ENCODE results near the gene RIOK2. TPM values are rescaled to one million over a fixed set of nuclear protein-coding genes. Genes with fewer than 3 reads are reported as not detected.

RIOK2 gene
- total RNA-seq, 2 donors from 2014 or later: 16.2 to 20.5 TPM

- Histone ChIP-seq H3K27ac (no peak overlapping the region), H3K4me1 (replicated peaks) (no peaks in the 10 kb centered on the region), H3K9me3 (no peaks in the 10 kb centered on the region), H3K27me3 (replicated peaks; ENCODE audit: insufficient read depth) (no peaks in the 10 kb centered on the region), H3K36me3 (no peaks in the 10 kb centered on the region), H3K4me3 (no peak overlapping the region)
- TF ChIP-seq POLR2AphosphoS5 (IDR thresholded peaks at IDR 0.05): no peak
- TF ChIP-seq POLR2A (IDR thresholded peaks at IDR 0.05): no peak
- no peak for TF ChIP-seq CTCF (IDR thresholded peaks at IDR 0.05)
- intact Hi-C loops (cut with DNase I): no loop called here
- DNase-seq (ENCODE audit: low spot score): no peak
Measured at GRCh38 chr5:97133101-97133500, 49.9 kb downstream of the RIOK2 start.

GRCh38 chr5:97131921-97132320 lies 51.1 kb downstream of the RIOK2 start:
- Histone ChIP-seq H3K4me1 (replicated peaks) (no peaks in the 10 kb centered on the region), H3K27ac (no peak overlapping the region), H3K9me3 (no peaks in the 10 kb centered on the region), H3K4me3 (no peak overlapping the region), H3K27me3 (replicated peaks; ENCODE audit: insufficient read depth) (no peaks in the 10 kb centered on the region), H3K36me3 (no peaks in the 10 kb centered on the region)
- no peak for DNase-seq (ENCODE audit: low spot score)
- TF ChIP-seq CTCF (IDR thresholded peaks at IDR 0.05) (no peak), POLR2A (IDR thresholded peaks at IDR 0.05) (no peak), POLR2AphosphoS5 (IDR thresholded peaks at IDR 0.05) (no peak)
- intact Hi-C loops (cut with DNase I): no loop called here
- 67% methylated on average over 5 of the region's 5 CpGs for WGBS

GRCh38 chr5:97131139-97131710 lies 51.8 kb downstream of the RIOK2 start:
- H3K4me1 ChIP-seq (replicated peaks): no peaks in the 10 kb centered on the region
- intact Hi-C loops (cut with DNase I): no loop called here
- H3K36me3 ChIP-seq: no peaks in the 10 kb centered on the region
- TF ChIP-seq POLR2A (IDR thresholded peaks at IDR 0.05) (no peak), POLR2AphosphoS5 (IDR thresholded peaks at IDR 0.05) (no peak), CTCF (IDR thresholded peaks at IDR 0.05) (no peak)
- no peak overlapping the region for H3K4me3 ChIP-seq
- no peak overlapping the region for H3K27ac ChIP-seq
- H3K27me3 ChIP-seq (replicated peaks; ENCODE audit: insufficient read depth): no peaks in the 10 kb centered on the region
- H3K9me3 ChIP-seq: no peaks in the 10 kb centered on the region
- no peak for DNase-seq (ENCODE audit: low spot score)

- WGBS: 100% methylated on average over 1 of the region's 1 CpG
- no peak overlapping the region for H3K27ac ChIP-seq
Measured at GRCh38 chr5:97127727-97128126, 55.3 kb downstream of the RIOK2 start.

More at GRCh38 chr5:97127727-97128126, 55.3 kb downstream of the RIOK2 start:
- H3K4me3 ChIP-seq: no peak overlapping the region
- intact Hi-C loops (cut with DNase I): no loop called here
- TF ChIP-seq POLR2A (IDR thresholded peaks at IDR 0.05) (no peak), CTCF (IDR thresholded peaks at IDR 0.05) (no peak), POLR2AphosphoS5 (IDR thresholded peaks at IDR 0.05) (no peak)
- no peak for DNase-seq (ENCODE audit: low spot score)
- no peaks in the 10 kb centered on the region for H3K27me3 ChIP-seq (replicated peaks; ENCODE audit: insufficient read depth)
- no peaks in the 10 kb centered on the region for H3K4me1 ChIP-seq (replicated peaks)
- no peaks in the 10 kb centered on the region for H3K36me3 ChIP-seq
- H3K9me3 ChIP-seq: no peaks in the 10 kb centered on the region
